Measurements from ENCODE around the gene GNG11. TPM values are rescaled to one million over a fixed set of nuclear protein-coding genes. Genes with fewer than 3 reads are reported as not detected.

The GNG11 gene
- total RNA-seq, 1 experiment from 2014 or later: 7.0 TPM

GRCh38 chr7:93944673-93945072 lies 23.1 kb downstream of the GNG11 start:
- ATAC-seq (no peak), DNase-seq (ENCODE audit: low read depth, low spot score) (no peak)
- no peaks in the 10 kb centered on the region for H3K4me1 ChIP-seq (ENCODE audit: control insufficient read depth, insufficient read depth, low read length)
- BruUV-seq (replicated peaks): no TSS peak
- H3K27me3 ChIP-seq (ENCODE audit: control insufficient read depth, insufficient read depth, low read length): no peaks in the 10 kb centered on the region
- intact Hi-C loops (cut with micrococcal nuclease; ENCODE audit: unreplicated experiment) (no loop called here), in situ Hi-C loops (cut with HindIII; ENCODE audit: low pct_unique_long_range_greater_than_20kb, low sequenced_read_pairs) (no loop called here)
- TF ChIP-seq SIN3A (IDR thresholded peaks at IDR 0.05; ENCODE audit: borderline replicate concordance, insufficient read depth, low read depth, low read length) (no peak), TCF7L2 (IDR thresholded peaks at IDR 0.05; ENCODE audit: low read depth, low read length) (no peak)
- ChIA-PET CTCF (no interaction called here), POLR2A (no interaction called here)
- no peaks in the 10 kb centered on the region for H3K9me3 ChIP-seq (ENCODE audit: control insufficient read depth, insufficient read depth, low read depth, low read length)
- H3K36me3 ChIP-seq (ENCODE audit: control insufficient read depth, insufficient read depth, low read length): no peaks in the 10 kb centered on the region
- no peak overlapping the region for H3K4me3 ChIP-seq (ENCODE audit: low read depth in 2 of 2, low read length in 2 of 2)
- no peak overlapping the region for H3K27ac ChIP-seq (ENCODE audit: low read length)

GRCh38 chr7:93945083-93945482 lies 23.5 kb downstream of the GNG11 start:
- CTCF ChIA-PET: no interaction called here
- H3K36me3 ChIP-seq (ENCODE audit: control insufficient read depth, insufficient read depth, low read length): no peaks in the 10 kb centered on the region
- BruUV-seq (replicated peaks): no TSS peak
- ATAC-seq (no peak), DNase-seq (ENCODE audit: low read depth, low spot score) (no peak)
- no peaks in the 10 kb centered on the region for H3K27me3 ChIP-seq (ENCODE audit: control insufficient read depth, insufficient read depth, low read length)
- no peak overlapping the region for H3K4me3 ChIP-seq (ENCODE audit: low read depth in 2 of 2, low read length in 2 of 2)
- intact Hi-C loops (cut with micrococcal nuclease; ENCODE audit: unreplicated experiment) (no loop called here), in situ Hi-C loops (cut with HindIII; ENCODE audit: low pct_unique_long_range_greater_than_20kb, low sequenced_read_pairs) (no loop called here)
- no peaks in the 10 kb centered on the region for H3K9me3 ChIP-seq (ENCODE audit: control insufficient read depth, insufficient read depth, low read depth, low read length)
- TF ChIP-seq TCF7L2 (IDR thresholded peaks at IDR 0.05; ENCODE audit: low read depth, low read length) (no peak), SIN3A (IDR thresholded peaks at IDR 0.05; ENCODE audit: borderline replicate concordance, insufficient read depth, low read depth, low read length) (no peak), CTCF (IDR thresholded peaks at IDR 0.05) (no peak), REST (IDR thresholded peaks at IDR 0.05; ENCODE audit: insufficient read depth in 1 of 2, low read depth in 2 of 2, low read length in 1 of 2) (no peak)
- POLR2A ChIA-PET: no interaction called here
- no peak overlapping the region for H3K27ac ChIP-seq (ENCODE audit: low read length)
- H3K4me1 ChIP-seq (ENCODE audit: control insufficient read depth, insufficient read depth, low read length): no peaks in the 10 kb centered on the region

GRCh38 chr7:93945756-93946535 lies 24.4 kb downstream of the GNG11 start:
- Histone ChIP-seq H3K4me1 (ENCODE audit: control insufficient read depth, insufficient read depth, low read length) (no peaks in the 10 kb centered on the region), H3K4me3 (ENCODE audit: low read depth in 2 of 2, low read length in 2 of 2) (no peak overlapping the region), H3K36me3 (ENCODE audit: control insufficient read depth, insufficient read depth, low read length) (no peaks in the 10 kb centered on the region), H3K9me3 (ENCODE audit: control insufficient read depth, insufficient read depth, low read depth, low read length) (no peaks in the 10 kb centered on the region), H3K27me3 (ENCODE audit: control insufficient read depth, insufficient read depth, low read length) (no peaks in the 10 kb centered on the region), H3K27ac (ENCODE audit: low read length) (no peak overlapping the region)
- no peak for DNase-seq (ENCODE audit: low read depth, low spot score)
- intact Hi-C loops (cut with micrococcal nuclease; ENCODE audit: unreplicated experiment): no loop called here
- no peak for ATAC-seq
- in situ Hi-C loops (cut with HindIII; ENCODE audit: low pct_unique_long_range_greater_than_20kb, low sequenced_read_pairs): no loop called here
- ChIA-PET CTCF (no interaction called here), POLR2A (no interaction called here)
- TF ChIP-seq REST (IDR thresholded peaks at IDR 0.05; ENCODE audit: insufficient read depth in 1 of 2, low read depth in 2 of 2, low read length in 1 of 2): no peak
- TF ChIP-seq TCF7L2 (IDR thresholded peaks at IDR 0.05; ENCODE audit: low read depth, low read length): no peak
- TF ChIP-seq CTCF (IDR thresholded peaks at IDR 0.05): no peak
- no peak for TF ChIP-seq SIN3A (IDR thresholded peaks at IDR 0.05; ENCODE audit: borderline replicate concordance, insufficient read depth, low read depth, low read length)
- no peak for TF ChIP-seq POLR2AphosphoS5 (IDR thresholded peaks at IDR 0.05; ENCODE audit: low read depth, low read length)
- BruUV-seq (replicated peaks): no TSS peak
